Testis (tissue), 2 donors: ENCODE data around the gene IRF9.

Experiments used
- CTCF ChIP-seq, 3 experiments: fragments of 450-650 bp in 2 of 3; fragments of 200-600 bp in 1 of 3; sonication (generic) in 1 of 3; IDR thresholded peaks; one replicate each; pipeline ENCODE4 v1.5.1; 2016 to 2019; ENCODE audit warnings: antibody characterized with exemption in 3 of 3, mild to moderate bottlenecking in 2 of 3, moderate library complexity in 1 of 3
- POLR2A ChIP-seq: fragments of 450-650 bp; IDR thresholded peaks from one replicate; pipeline ENCODE4 v1.6.1; 2017; ENCODE audit warnings: antibody characterized with exemption, mild to moderate bottlenecking, moderate library complexity

- TF ChIP-seq CTCF (IDR thresholded peaks at IDR 0.05) (no peak), POLR2A (no peak)
Measured at GRCh38 chr14:24136684-24137528, 24.2 kb upstream of the IRF9 start.
